Measurements from ENCODE around the gene CTSF. TPM values are rescaled to one million over a fixed set of nuclear protein-coding genes. Genes with fewer than 3 reads are reported as not detected.

Gene CTSF
- 83.2 TPM for total RNA-seq

DNA sequence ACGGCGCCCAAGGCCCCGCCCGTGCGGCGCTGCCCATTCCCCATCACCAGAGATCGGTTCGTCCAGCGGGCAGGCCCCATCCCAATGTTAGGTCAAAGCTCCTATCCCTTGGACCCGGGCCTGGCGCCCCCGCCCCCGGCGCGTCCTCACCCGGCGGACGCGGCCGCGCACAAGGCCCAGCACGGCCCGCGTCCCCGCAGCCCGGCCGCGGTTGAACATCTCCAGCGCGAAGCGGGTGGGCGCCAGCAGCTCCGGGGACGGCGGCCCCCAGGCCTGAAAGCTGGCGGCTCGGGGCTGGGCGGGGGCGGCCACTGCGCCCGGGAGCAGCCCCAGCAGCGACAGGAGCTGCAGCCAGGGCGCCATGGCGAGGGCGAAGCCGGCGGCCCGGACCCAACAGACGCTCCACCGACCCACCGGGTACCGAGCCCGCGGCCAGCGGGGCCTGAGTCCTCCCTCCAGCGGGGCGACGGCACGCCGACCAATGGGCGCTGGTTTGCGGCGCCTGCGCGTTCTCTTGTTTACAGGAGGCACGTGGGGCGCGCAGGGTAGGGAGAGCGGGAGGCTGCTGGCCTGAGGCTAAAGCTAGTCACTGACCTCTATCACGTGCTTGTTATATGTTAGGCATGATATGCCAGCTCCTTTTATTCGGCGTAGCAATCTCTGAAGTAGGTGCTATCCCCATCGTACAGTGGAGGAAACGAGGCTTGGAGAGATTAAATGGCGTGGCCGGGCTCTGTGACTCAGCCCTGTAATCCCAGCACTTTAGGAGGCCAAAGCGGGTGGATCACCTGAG is at the start of gene CTSF:
Gene CTSF, minus strand, starts transcription at position 483 of the 793 bp plus-strand sequence. Its CDS starts 120 bp downstream, at position 363.

DNA sequence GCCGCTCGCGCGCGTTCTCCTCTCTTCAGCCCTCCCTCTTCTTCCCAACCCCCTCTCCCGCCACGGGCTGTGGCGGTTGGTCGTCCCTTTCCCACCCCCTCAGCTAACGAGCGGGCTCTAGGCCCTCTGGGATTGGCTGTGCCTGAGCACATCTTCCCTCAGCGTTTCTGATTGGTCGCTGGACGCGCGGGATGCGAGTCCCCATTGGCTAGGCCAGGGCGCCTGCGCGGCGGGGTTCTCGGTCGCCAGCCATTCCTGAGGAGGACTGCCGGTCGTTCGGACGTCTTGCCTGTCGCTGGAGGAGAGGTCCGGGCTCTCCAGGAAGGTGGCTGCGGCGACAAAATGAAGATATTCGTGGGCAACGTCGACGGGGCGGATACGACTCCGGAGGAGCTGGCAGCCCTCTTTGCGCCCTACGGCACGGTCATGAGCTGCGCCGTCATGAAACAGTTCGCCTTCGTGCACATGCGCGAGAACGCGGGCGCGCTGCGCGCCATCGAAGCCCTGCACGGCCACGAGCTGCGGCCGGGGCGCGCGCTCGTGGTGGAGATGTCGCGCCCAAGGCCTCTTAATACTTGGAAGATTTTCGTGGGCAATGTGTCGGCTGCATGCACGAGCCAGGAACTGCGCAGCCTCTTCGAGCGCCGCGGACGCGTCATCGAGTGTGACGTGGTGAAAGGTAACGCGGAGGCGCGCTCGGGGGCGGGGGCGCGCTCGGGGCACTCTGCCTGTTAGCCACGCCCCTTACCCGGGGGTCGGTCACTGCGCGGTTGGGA is 48.2 kb upstream of the CTSF start, which contains the start of gene RBM14:
Gene RBM14, plus strand, starts transcription at position 252 of the 776 bp plus-strand sequence. Its CDS starts 91 bp downstream, at position 343.

DNA sequence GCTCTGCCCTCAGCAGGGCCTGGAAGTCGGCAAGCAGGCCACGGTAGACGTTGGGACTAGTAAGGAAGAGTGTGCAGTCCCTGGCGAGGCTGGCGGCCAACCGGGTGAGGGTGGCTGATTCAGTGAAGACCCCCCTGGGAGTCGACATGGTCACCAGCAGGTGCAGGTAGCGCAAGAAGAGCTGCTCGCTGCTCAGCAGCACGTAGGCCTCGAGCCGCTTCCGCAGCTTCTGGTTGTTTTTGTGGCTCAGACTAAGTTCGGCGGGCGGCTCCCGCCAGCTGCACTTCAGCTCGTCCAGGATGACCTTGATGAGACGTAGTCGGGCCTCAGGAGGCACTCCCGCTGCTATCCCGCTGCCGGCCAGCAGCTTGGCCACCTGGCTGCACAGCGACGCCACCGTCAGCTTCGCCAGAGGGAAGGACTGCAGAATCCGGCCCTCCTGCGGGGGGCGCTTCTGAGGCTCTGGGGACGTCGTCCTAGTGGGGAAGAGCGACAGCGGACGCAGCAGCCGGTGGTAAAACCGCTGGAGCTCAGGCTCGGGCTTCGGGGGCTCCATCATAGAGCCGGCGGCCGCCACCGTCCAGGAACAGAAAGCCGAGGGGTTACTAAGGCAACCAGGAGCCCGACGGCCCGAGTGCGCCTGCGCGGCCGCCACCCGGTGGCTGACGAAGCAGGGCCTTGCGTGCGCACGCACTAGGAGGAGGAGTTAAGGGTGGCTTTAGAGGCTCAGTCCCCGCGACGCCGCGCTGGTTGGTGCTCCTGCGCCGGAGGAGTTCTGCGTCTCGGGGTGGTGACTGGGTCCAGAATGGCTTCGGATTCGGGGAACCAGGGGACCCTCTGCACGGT is 24.3 kb upstream of the CTSF start, which contains the start of the genes CCDC87 and CCS:
Gene CCDC87, minus strand, starts transcription at position 607 of the 846 bp plus-strand sequence. Its CDS starts 48 bp downstream, at position 559.
Gene CCS, plus strand, starts transcription at position 729 of the 846 bp plus-strand sequence. Its CDS starts 77 bp downstream, at position 806.

DNA sequence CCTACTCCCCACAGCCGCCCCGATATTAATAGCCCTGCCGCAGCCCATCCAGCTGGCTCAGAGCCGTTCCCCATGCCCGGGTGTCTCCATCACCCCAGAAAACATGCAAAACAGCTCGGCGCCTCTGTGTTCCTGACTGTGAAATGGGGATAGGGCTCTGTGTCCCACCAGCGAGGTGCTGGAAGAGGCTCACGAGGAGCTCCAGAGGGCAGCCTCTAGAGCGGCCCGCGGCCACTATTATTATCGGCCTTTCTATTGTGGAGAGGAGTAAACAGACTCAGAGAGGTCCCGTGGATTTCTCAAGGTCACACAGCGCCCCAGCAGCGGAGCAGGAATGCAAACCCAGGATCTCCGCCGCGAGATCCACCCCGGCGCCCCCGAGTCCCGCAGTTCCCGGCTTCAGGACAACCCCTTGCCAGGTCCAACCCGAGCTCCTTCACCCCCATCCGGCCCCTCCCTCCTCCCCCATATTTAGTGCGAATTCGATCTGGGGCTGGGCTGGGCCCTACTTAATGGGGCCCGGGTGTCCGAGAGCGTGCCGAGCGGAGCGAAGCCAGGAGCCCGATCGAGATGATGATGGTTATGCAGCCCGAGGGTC is 21.9 kb downstream of the CTSF start, which contains the start of gene ACTN3:
Gene ACTN3, plus strand, starts transcription at position 536 of the 598 bp plus-strand sequence. Its CDS starts 35 bp downstream, at position 571.

DNA sequence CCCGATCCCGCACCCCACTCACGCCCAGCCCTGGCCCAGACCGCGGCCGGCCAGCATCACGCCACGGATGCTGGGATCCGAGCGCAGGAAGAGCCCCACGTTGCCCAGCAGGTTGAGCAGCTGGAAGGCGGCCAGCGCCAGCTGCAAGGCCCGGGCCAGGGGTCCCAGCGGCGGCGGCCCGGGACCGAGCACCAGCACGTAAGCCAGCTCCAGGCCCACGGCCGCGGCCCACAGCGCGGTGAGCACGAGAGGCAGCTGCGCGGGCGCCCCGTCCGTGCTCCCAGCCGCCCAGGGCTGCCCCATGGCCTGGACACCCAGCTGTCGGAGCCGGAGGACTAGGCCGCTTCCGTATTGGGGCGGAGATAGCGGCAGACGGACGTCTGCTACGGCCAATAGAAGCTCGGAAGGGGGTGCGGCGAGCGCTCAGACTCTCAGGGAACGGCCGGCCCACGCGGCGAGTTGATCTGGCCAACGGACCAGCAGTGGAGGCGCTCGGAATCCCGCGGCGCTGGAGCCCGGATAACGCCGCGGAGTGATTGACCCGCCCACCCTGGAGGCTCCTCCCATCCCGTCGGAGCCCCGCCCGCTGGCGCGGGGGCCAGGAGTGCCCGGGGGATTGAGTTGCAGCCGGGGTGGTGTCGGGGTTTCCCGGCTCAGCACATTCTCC is 22.6 kb downstream of the CTSF start, which contains the start of gene ZDHHC24:
Gene ZDHHC24, minus strand, starts transcription at position 348 of the 667 bp plus-strand sequence. Its CDS starts 45 bp downstream, at position 303.

Other genes with a start within 250 kb of the CTSF start
- gene RIN1, start 232.2 kb downstream of the CTSF start, total RNA-seq, result 3.0 TPM
- 21.7 TPM for gene BRMS1, start 223.5 kb downstream of the CTSF start, total RNA-seq
- 75.3 TPM for gene B4GAT1, start 221.0 kb downstream of the CTSF start, total RNA-seq
- 2.8 TPM for gene SLC29A2, start 196.8 kb downstream of the CTSF start, total RNA-seq
- gene NPAS4, start 147.6 kb downstream of the CTSF start, total RNA-seq, result 0.82 TPM
- 27.0 TPM for gene MRPL11, start 129.8 kb downstream of the CTSF start, total RNA-seq
- gene PELI3, start 101.7 kb downstream of the CTSF start, total RNA-seq, result 13.6 TPM
- gene DPP3, start 88.2 kb downstream of the CTSF start, total RNA-seq, result 24.1 TPM
- gene BBS1, start 58.0 kb downstream of the CTSF start, total RNA-seq, result 146 TPM
- gene ZDHHC24, start 22.6 kb downstream of the CTSF start, total RNA-seq, result 10.4 TPM
- 0.49 TPM for gene ACTN3, start 21.7 kb downstream of the CTSF start, total RNA-seq
- 0.38 TPM for gene CCDC87, start 24.5 kb upstream of the CTSF start, total RNA-seq
- gene CCS, start 24.6 kb upstream of the CTSF start, total RNA-seq, result 36.2 TPM
- gene RBM14, start 48.0 kb upstream of the CTSF start, total RNA-seq, result 100 TPM
- gene RBM4, start 70.1 kb upstream of the CTSF start, total RNA-seq, result 189 TPM
- gene RBM4B, start 109.3 kb upstream of the CTSF start, total RNA-seq, result 71.8 TPM
- 98.3 TPM for gene SPTBN2, start 160.6 kb upstream of the CTSF start, total RNA-seq